T-helper 22 cell (primary cell): Measurements from ENCODE around the gene PLA2G4E.

ENCODE experiments used
- DNase-seq: peaks from one replicate; pipeline ENCODE4 v3.0.0-alpha.2; 2020; ENCODE audit warnings: low read depth

The PLA2G4E gene

GRCh38 chr15:42018306-42019224 is 2.3 kb downstream of the PLA2G4E start:
- no peak for DNase-seq

- no peak for DNase-seq
Measured at GRCh38 chr15:42016971-42017370, 3.9 kb downstream of the PLA2G4E start.

DNA sequence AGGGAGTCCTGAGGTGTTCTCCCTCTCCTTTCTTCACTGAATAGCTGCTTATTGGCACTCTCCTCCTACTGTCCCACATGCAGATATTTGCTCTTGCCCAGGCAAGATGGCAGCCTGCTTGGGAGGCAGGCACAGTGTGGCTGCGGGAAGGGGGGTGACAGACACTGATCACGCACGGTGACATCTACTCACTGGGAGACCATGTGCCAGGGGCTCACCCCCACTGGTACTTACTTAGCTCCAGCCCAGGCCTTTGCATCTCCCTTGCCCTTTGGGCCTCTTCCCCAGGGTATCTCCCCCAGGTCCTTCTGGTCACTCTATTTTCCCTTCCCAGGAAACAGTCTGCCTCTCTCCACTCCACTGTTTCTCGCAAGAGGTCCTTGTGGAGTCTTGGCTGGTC is 6.4 kb downstream of the PLA2G4E start:
- no peak for DNase-seq

- DNase-seq: no peak
Measured at GRCh38 chr15:42012928-42013482, 7.8 kb downstream of the PLA2G4E start.

- DNase-seq: no peak
Measured at GRCh38 chr15:42012241-42012640, 8.6 kb downstream of the PLA2G4E start.

- no peak for DNase-seq
Measured at GRCh38 chr15:42011074-42011473, 9.8 kb downstream of the PLA2G4E start.

DNA sequence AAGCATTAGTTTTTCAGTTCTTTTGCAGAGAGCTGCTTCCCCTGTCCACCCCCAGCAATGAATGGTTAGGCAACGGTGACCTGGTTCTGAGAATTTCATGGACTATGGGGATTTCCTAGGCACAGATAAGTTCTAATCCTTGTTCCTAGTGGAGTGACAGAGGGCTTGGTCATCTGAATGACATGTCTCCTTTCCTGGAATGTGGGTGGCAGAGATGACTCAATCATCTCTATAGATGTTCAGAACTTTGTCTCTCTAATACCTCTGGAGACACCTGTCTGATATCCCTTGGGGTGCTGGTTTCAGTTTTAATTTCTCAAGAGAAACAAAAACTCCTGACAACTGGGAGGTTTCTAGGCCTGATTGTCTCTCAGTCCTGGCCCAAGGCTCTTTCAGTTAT is 10.4 kb downstream of the PLA2G4E start:
- DNase-seq: no peak

DNA sequence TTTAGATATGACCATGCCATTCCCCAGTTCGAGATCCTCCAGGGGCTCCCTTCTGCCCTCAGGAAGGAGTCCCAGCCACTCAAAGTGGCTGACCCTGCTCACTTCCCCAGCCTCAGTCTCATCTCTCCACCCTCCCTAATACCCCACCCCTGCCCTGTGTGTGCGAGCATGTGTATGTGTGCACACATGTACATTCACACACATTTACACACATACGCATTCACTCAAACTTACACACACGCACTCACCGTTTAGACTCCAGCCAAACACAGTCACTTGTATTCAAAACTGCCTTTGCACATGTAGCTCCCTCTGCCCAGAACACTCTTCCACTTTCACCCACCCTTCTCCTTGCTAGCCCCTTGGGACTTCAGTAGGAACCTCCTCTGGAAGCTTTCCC is 11.4 kb downstream of the PLA2G4E start:
- DNase-seq: no peak

DNA sequence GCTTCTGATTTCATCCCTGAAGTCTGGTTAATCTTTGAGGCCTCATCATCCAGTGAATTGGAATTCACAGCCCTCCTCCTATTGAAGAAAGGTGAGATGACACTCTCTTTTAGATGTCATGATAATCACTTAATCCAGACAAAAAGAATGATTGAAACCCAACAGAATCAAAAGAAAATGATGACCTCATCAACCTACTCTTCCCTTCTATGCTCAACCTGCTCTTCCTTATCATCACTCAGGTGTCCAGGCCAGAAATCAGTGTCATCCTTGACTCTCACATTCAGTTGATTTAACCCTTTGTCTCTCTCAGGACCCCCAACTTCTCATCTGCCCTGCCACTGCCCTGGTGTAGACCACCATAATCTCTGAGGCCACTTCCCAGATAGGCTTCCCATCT is 11.8 kb downstream of the PLA2G4E start:
- DNase-seq: no peak

DNA sequence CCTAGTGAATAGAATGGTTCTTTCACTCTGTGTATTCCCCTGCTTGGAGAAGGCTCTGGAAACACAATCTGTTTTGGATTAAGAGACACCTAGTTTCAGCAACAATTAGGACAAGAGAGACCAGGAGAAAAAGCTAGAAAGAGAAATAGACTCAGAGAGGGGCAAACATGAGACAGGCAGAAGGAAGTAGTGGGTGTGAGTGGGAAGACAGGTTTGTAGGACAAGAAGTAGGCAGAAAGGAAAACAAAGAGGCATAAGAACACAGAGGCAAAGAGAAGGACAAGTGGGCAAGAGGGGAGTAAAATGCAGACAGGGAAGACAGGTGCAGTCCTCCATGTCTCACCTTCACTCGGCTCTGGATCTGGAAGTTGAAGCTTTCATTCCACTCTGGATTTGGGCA is 13.5 kb downstream of the PLA2G4E start:
- DNase-seq: no peak

- no peak for DNase-seq
Measured at GRCh38 chr15:42002333-42002732, 18.5 kb downstream of the PLA2G4E start.

DNA sequence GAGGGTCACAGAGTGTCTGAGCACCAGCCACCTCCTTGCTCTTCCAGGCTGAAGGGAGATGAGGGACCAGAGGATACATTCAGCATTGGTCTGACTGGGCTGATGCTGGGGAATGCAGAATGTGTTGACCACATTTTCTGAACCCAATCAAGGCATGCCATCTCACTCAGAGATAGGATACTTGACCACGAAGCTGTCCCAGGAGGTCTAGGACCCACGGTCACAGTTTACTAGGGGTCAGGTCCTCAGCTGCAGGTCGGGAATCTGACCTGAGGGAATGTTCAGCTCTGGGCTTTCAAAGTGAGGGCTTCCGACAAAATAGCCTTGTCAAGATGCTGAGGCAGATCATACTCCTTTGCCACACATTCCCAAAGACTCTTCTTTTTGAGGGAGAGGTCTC is 19.6 kb downstream of the PLA2G4E start:
- no peak for DNase-seq

- no peak for DNase-seq
Measured at GRCh38 chr15:41999290-42000285, 21.3 kb downstream of the PLA2G4E start.

DNA sequence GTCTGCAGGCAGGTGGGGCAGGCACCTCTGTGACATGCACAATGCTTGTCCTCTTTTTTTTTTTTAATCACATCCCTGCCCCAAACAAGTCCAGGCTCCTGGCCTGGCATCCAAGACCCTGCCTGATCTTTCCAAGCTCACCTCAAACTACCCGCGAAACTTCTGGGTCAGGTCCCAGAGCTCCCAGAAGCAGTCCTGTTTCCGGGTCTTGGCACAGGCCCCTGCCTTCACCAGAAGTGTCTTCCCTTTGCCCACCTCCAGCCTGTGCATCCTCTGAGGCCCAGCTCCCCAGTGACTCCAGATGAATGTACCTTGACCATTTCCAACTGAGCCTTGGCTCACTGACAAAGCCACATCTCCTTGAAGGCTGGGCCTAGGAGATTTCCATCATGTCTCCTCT is 23.0 kb downstream of the PLA2G4E start:
- no peak for DNase-seq

- no peak for DNase-seq
Measured at GRCh38 chr15:41996921-41997592, 23.8 kb downstream of the PLA2G4E start.

DNA sequence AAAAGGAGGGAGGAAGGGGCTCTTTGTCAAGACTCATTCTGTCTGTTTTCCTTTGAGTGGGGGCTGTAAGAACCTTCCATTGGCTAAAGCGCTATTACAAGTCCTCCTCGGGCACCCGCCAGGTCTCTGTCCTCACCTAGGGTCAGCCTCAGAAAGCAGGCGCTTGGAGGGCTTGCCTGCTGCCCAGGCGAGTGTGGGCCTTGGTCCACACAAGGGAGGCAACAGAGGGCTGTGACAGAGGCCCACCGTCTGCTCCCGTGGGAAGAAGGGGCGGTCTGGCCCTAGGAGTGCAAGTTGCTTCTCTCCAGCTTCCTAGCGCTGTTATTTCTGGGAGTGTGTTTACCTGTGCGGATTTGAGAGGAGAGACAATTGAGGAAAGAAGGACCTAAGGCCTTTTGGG is 24.5 kb downstream of the PLA2G4E start:
- no peak for DNase-seq

DNA sequence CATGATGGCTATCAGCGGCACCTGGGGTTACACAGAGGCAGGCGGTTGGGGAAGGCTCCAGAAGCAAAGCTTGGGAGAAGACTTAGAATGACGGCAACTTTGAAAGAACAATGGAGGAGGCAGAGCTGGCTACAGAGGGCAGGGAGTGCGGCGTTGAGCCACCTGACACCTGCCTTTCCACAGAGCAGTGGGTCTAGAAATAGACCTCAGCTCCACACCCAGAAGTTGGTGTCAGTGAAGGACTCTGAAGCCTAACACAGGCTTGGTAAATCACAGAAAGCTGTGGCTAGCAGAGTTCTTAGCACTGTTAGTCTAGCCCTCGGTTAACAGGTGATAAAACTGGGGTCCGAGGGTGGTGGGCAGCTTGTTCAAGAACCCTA is 25.4 kb downstream of the PLA2G4E start:
- no peak for DNase-seq

- DNase-seq: no peak
Measured at GRCh38 chr15:41994772-41995475, 25.9 kb downstream of the PLA2G4E start.

GRCh38 chr15:41994171-41994650 is 26.6 kb downstream of the PLA2G4E start:
- DNase-seq: no peak

DNA sequence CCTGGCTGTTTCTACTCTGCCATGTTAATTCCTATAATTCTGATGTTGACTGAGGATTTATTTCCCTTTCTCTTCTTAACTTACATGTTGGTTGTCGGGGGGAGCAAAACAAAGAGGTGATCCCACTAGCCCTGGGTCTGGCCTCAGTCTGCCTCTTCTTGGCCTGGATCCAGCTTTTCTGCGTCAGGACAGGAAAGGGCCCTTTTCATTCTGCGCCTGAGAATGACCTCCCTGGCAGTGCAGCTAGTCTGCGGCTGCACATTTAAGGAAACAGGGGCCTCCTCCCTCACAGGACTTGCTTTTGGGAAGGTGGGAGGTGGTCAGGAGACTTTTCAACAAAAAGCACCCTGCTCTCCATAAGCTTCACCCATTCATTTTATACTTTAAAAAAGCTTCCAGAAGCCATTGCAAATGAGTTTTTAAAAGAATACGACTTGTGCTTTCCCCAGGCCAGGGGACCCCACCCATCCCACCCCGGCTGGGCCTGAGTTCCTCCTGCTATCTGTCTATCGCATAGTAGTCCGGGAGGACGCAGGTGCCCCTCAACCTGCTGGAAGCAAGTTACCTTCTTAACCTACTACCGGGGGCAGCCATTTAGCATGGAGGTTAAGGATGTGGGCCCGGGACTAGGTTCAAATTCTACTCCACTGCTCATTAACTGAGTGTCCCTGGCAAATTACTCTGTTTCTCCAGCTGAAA is 27.2 kb downstream of the PLA2G4E start:
- no peak for DNase-seq

DNA sequence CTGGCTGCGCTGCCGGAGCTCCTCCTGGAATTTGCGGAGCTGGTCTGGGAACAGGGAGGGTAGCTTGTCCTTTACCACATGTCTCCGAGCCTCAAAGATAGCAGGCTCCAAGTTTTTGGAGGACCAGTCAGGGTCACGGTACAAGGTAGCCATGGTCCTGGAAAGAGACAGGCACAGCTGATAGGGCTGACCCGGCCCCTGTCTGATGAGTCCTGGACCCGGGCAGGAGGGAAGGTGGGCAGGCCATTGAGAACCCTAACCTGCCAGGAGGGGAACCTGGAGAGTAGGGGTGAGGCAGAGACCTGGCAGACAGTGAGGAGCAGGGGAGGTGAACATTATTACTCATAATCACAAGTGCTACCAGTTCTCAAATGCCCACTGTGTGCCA is 28.0 kb downstream of the PLA2G4E start:
- DNase-seq: no peak
